ENCODE results near the gene TMPRSS13. TPM values are rescaled to one million over a fixed set of nuclear protein-coding genes. Genes with fewer than 3 reads are reported as not detected.
"Not testable (repeated sequence)": the region's sequence is repeated elsewhere in the genome, so short reads cannot be mapped to it uniquely, and the experiment has no call there.

Gene TMPRSS13
- total RNA-seq (1 to 10 TPM; 3.7 to 4.0 TPM), polyA plus RNA-seq (under 1 TPM; 0.45 to 0.94 TPM)

- Histone ChIP-seq H3K4me3 (ENCODE audit: low read length in 2 of 2) (no peak within 1 kb of the TSS), H3K9me3 (ENCODE audit: control insufficient read depth in 1 of 2, low read length in 2 of 2) (no peaks in the 10 kb centered on the region), H3K27me3 (ENCODE audit: insufficient read depth, low read length) (peaks cover 5% of the 10 kb centered on the region), H3K27ac (ENCODE audit: low read depth, low read length) (no peak within 1 kb of the TSS), H3K4me1 (ENCODE audit: insufficient read depth, low read length) (peaks cover 42% of the 10 kb centered on the region), H3K36me3 (ENCODE audit: insufficient read depth, low read length) (no peaks in the 10 kb centered on the region)
- CTCF ChIA-PET (ENCODE audit: partially characterized antibody), result interaction anchor here (1.2 to 3.4 kb wide), 3 partner anchors 16 to 124 kb away, joined by 4 to 21 read pairs (median 11); no protein-coding TSS in a partner anchor
- Mint-ChIP-seq H3K27ac (peak within 1 kb of the TSS in 5 of 7 donors; percentile 15 to 87 (median 79)), H3K4me1 (peaks cover 24 to 56% (median 47%) of the 10 kb centered on the region in 4 donors), H3K9me3 (no peaks in the 10 kb centered on the region), H3K27me3 (no peaks in the 10 kb centered on the region), H3K36me3 (no peaks in the 10 kb centered on the region), H3K4me3 (peak within 1 kb of the TSS in 7 of 8 donors; percentile 25 to 77 (median 65))
- DNase-seq, result no peak
- intact Hi-C loops (cut with micrococcal nuclease), result no loop called here
- POLR2A ChIA-PET (ENCODE audit: partially characterized antibody), result interaction anchor here (1.1 to 1.9 kb wide), 3 partner anchors 18 to 65 kb away, joined by 3 to 7 read pairs (median 4); no protein-coding TSS in a partner anchor
Measured at GRCh38 chr11:117929142-117929915, at the start of gene TMPRSS13. TMPRSS13 (minus strand) TSS chr11:117929402; CDS start chr11:117929307, 95 bp downstream.

- peak overlapping the region; percentile 49 to 95 (median 83) for H3K27ac Mint-ChIP-seq
- H3K4me1 ChIP-seq (ENCODE audit: insufficient read depth, low read length), result peaks cover 62% of the 10 kb centered on the region
- intact Hi-C loops (cut with micrococcal nuclease), result no loop called here
Measured at GRCh38 chr11:117978991-117979390, 49.8 kb upstream of the TMPRSS13 start.

GRCh38 chr11:117978291-117978910 lies 49.2 kb upstream of the TMPRSS13 start:
- Mint-ChIP-seq H3K4me3 (peak overlapping the region in 3 of 8 donors; percentile 43 to 57 (median 50)), H3K4me1 (peaks cover 43 to 83% (median 66%) of the 10 kb centered on the region in 4 donors), H3K27ac (peak overlapping the region in 2 of 7 donors; percentile 30 to 70)
- H3K4me1 ChIP-seq (ENCODE audit: insufficient read depth, low read length), result peaks cover 62% of the 10 kb centered on the region
- H3K9me3 Mint-ChIP-seq; H3K27me3 Mint-ChIP-seq; DNase-seq; H3K27ac ChIP-seq (ENCODE audit: low read depth, low read length); H3K36me3 ChIP-seq (ENCODE audit: insufficient read depth, low read length); H3K27me3 ChIP-seq (ENCODE audit: insufficient read depth, low read length); intact Hi-C loops (cut with micrococcal nuclease); H3K4me3 ChIP-seq (ENCODE audit: low read length in 2 of 2); H3K9me3 ChIP-seq (ENCODE audit: control insufficient read depth in 1 of 2, low read length in 2 of 2); H3K36me3 Mint-ChIP-seq: not testable (repeated sequence)
- POLR2A ChIA-PET (ENCODE audit: partially characterized antibody), result interaction anchor here (2.5 to 51.5 kb wide), 4 partner anchors 8 to 73 kb away, joined by 20 to 2125 read pairs (median 886); partner anchors contain the start of gene IL10RA
- CTCF ChIA-PET (ENCODE audit: partially characterized antibody), result interaction anchor here (1.1 to 24.4 kb wide), 3 partner anchors 16 to 75 kb away, joined by 3 to 402 read pairs (median 153); no protein-coding TSS in a partner anchor

More at GRCh38 chr11:117978991-117979390, 49.8 kb upstream of the TMPRSS13 start:
- peaks cover 0 to 2% (median 0%) of the 10 kb centered on the region in 8 donors for H3K9me3 Mint-ChIP-seq
- POLR2A ChIA-PET (ENCODE audit: partially characterized antibody), result interaction anchor here (2.5 to 51.5 kb wide), 4 partner anchors 9 to 72 kb away, joined by 20 to 2125 read pairs (median 886); partner anchors contain the start of gene IL10RA
- CTCF ChIA-PET (ENCODE audit: partially characterized antibody), result interaction anchor here (0.8 to 24.4 kb wide), 3 partner anchors 15 to 74 kb away, joined by 5 to 402 read pairs (median 153); no protein-coding TSS in a partner anchor
- peak overlapping the region in 3 of 8 donors; percentile 12 to 58 (median 48) for H3K4me3 Mint-ChIP-seq
- H3K27me3 ChIP-seq (ENCODE audit: insufficient read depth, low read length), result no peaks in the 10 kb centered on the region
- peaks cover 45 to 85% (median 68%) of the 10 kb centered on the region in 4 donors for H3K4me1 Mint-ChIP-seq
- H3K36me3 ChIP-seq (ENCODE audit: insufficient read depth, low read length), result no peaks in the 10 kb centered on the region
- no peak overlapping the region for H3K27ac ChIP-seq (ENCODE audit: low read depth, low read length)
- H3K9me3 ChIP-seq (ENCODE audit: control insufficient read depth in 1 of 2, low read length in 2 of 2), result no peaks in the 10 kb centered on the region
- DNase-seq, result peak in 1 of 5 donors; percentile 19
- H3K4me3 ChIP-seq (ENCODE audit: low read length in 2 of 2), result no peak overlapping the region
- peaks cover 4 to 5% of the 10 kb centered on the region in 2 donors for H3K36me3 Mint-ChIP-seq
- H3K27me3 Mint-ChIP-seq, result no peaks in the 10 kb centered on the region

- H3K9me3 Mint-ChIP-seq; H3K27me3 Mint-ChIP-seq; H3K27me3 ChIP-seq (ENCODE audit: insufficient read depth, low read length); H3K36me3 Mint-ChIP-seq; intact Hi-C loops (cut with micrococcal nuclease); H3K4me3 ChIP-seq (ENCODE audit: low read length in 2 of 2); H3K27ac ChIP-seq (ENCODE audit: low read depth, low read length); H3K36me3 ChIP-seq (ENCODE audit: insufficient read depth, low read length); H3K9me3 ChIP-seq (ENCODE audit: control insufficient read depth in 1 of 2, low read length in 2 of 2); DNase-seq: not testable (repeated sequence)
- Mint-ChIP-seq H3K4me3 (peak overlapping the region in 5 of 8 donors; percentile 35 to 59 (median 50)), H3K27ac (peak overlapping the region in 6 of 7 donors; percentile 30 to 70 (median 45)), H3K4me1 (peaks cover 43 to 83% (median 66%) of the 10 kb centered on the region in 4 donors)
- H3K4me1 ChIP-seq (ENCODE audit: insufficient read depth, low read length), result peaks cover 62% of the 10 kb centered on the region
- ChIA-PET POLR2A (ENCODE audit: partially characterized antibody) (interaction anchor here (5.0 to 51.5 kb wide), 3 partner anchors 27 to 74 kb away, joined by 22 to 2125 read pairs (median 1750); partner anchors contain the start of gene IL10RA), CTCF (ENCODE audit: partially characterized antibody) (interaction anchor here (1.1 to 24.4 kb wide), 3 partner anchors 17 to 76 kb away, joined by 3 to 402 read pairs (median 153); no protein-coding TSS in a partner anchor)
Measured at GRCh38 chr11:117977612-117978264, 48.5 kb upstream of the TMPRSS13 start.

GRCh38 chr11:117977029-117977428 lies 47.8 kb upstream of the TMPRSS13 start:
- Histone ChIP-seq H3K4me1 (ENCODE audit: insufficient read depth, low read length) (peaks cover 67% of the 10 kb centered on the region), H3K9me3 (ENCODE audit: control insufficient read depth in 1 of 2, low read length in 2 of 2) (no peaks in the 10 kb centered on the region), H3K4me3 (ENCODE audit: low read length in 2 of 2) (no peak overlapping the region), H3K27me3 (ENCODE audit: insufficient read depth, low read length) (no peaks in the 10 kb centered on the region), H3K36me3 (ENCODE audit: insufficient read depth, low read length) (no peaks in the 10 kb centered on the region), H3K27ac (ENCODE audit: low read depth, low read length) (no peak overlapping the region)
- CTCF ChIA-PET (ENCODE audit: partially characterized antibody), result interaction anchor here (1.1 to 24.4 kb wide), 3 partner anchors 17 to 76 kb away, joined by 3 to 402 read pairs (median 153); no protein-coding TSS in a partner anchor
- peak overlapping the region in 3 of 7 donors; percentile 30 to 57 (median 36) for H3K27ac Mint-ChIP-seq
- POLR2A ChIA-PET (ENCODE audit: partially characterized antibody), result interaction anchor here (5.0 to 51.5 kb wide), 3 partner anchors 27 to 74 kb away, joined by 22 to 2125 read pairs (median 1750); partner anchors contain the start of gene IL10RA
- no peak overlapping the region for H3K4me3 Mint-ChIP-seq
- H3K27me3 Mint-ChIP-seq, result no peaks in the 10 kb centered on the region
- peaks cover 48 to 86% (median 70%) of the 10 kb centered on the region in 4 donors for H3K4me1 Mint-ChIP-seq
- intact Hi-C loops (cut with micrococcal nuclease), result no loop called here
- peaks cover 0 to 2% (median 0%) of the 10 kb centered on the region in 8 donors for H3K9me3 Mint-ChIP-seq
- H3K36me3 Mint-ChIP-seq, result peaks cover 4 to 5% of the 10 kb centered on the region in 2 donors
- DNase-seq, result no peak

- H3K27ac ChIP-seq (ENCODE audit: low read depth, low read length), result no peak overlapping the region
- no peak for DNase-seq
- H3K4me1 Mint-ChIP-seq, result peaks cover 46 to 86% (median 69%) of the 10 kb centered on the region in 4 donors
- H3K9me3 Mint-ChIP-seq, result peaks cover 0 to 2% (median 0%) of the 10 kb centered on the region in 8 donors
- intact Hi-C loops (cut with micrococcal nuclease), result no loop called here
- H3K27me3 Mint-ChIP-seq, result no peaks in the 10 kb centered on the region
- peak overlapping the region in 1 of 8 donors; percentile 7 for H3K4me3 Mint-ChIP-seq
- no peaks in the 10 kb centered on the region for H3K9me3 ChIP-seq (ENCODE audit: control insufficient read depth in 1 of 2, low read length in 2 of 2)
- ChIA-PET CTCF (ENCODE audit: partially characterized antibody) (interaction anchor here (3.7 to 24.4 kb wide), 3 partner anchors 26 to 77 kb away, joined by 23 to 402 read pairs (median 153); no protein-coding TSS in a partner anchor), POLR2A (ENCODE audit: partially characterized antibody) (interaction anchor here (46.4 to 51.5 kb wide), 2 partner anchors 27 to 28 kb away, joined by 1750 to 2125 read pairs; partner anchors contain the start of gene IL10RA)
- H3K36me3 ChIP-seq (ENCODE audit: insufficient read depth, low read length), result no peaks in the 10 kb centered on the region
- H3K27me3 ChIP-seq (ENCODE audit: insufficient read depth, low read length), result no peaks in the 10 kb centered on the region
- H3K27ac Mint-ChIP-seq, result peak overlapping the region in 1 of 7 donors; percentile 50
- peaks cover 70% of the 10 kb centered on the region for H3K4me1 ChIP-seq (ENCODE audit: insufficient read depth, low read length)
- no peak overlapping the region for H3K4me3 ChIP-seq (ENCODE audit: low read length in 2 of 2)
- H3K36me3 Mint-ChIP-seq, result peaks cover 4 to 5% of the 10 kb centered on the region in 2 donors
Measured at GRCh38 chr11:117976445-117976844, 47.2 kb upstream of the TMPRSS13 start.

Measured in CD4-positive, alpha-beta memory T cell (primary cell).